Neural progenitor cell (in vitro differentiated cells): ENCODE data around the gene MARCKSL1. TPM values are rescaled to one million over a fixed set of nuclear protein-coding genes. Genes with fewer than 3 reads are reported as not detected.

Source experiments
- DNase-seq: peaks from one replicate; pipeline ENCODE4 v3.0.0-alpha.2; 2016; ENCODE audit warnings: low spot score
- H2AFZ ChIP-seq: fragments of 200-600 bp; sonication (generic); replicated peaks from 2 replicates; pipeline ENCODE4 v1.6.1; 2016; ENCODE audit warnings: antibody characterized with exemption
- H3F3A ChIP-seq: fragments of 200-600 bp; sonication (generic); 2 replicates; pipeline ENCODE4 v1.6.1; 2016; ENCODE audit warnings: antibody characterized with exemption, low read depth
- H3K27ac ChIP-seq: fragments of 200-600 bp; sonication (generic); 2 replicates; pipeline ENCODE4 v1.5.1; 2016; ENCODE audit warnings: mild to moderate bottlenecking
- H3K27me3 ChIP-seq: fragments of 200-600 bp; sonication (generic); 2 replicates; pipeline ENCODE4 v1.6.1; 2016; ENCODE audit warnings: mild to moderate bottlenecking, moderate library complexity
- H3K36me3 ChIP-seq: fragments of 200-600 bp; sonication (generic); 2 replicates; pipeline ENCODE4 v1.5.1; 2016
- H3K4me1 ChIP-seq: fragments of 200-600 bp; sonication (generic); 2 replicates; pipeline ENCODE4 v1.6.1; 2016; ENCODE audit warnings: mixed run types
- H3K4me2 ChIP-seq: fragments of 200-600 bp; sonication (generic); 2 replicates; pipeline ENCODE4 v1.6.1; 2016
- H3K4me3 ChIP-seq: fragments of 200-600 bp; sonication (generic); 2 replicates; pipeline ENCODE4 v1.5.1; 2016
- H3K79me2 ChIP-seq: fragments of 200-600 bp; sonication (generic); 2 replicates; pipeline ENCODE4 v1.6.1; 2016; ENCODE audit warnings: low read depth
- H3K9ac ChIP-seq: fragments of 200-600 bp; sonication (generic); 2 replicates; pipeline ENCODE4 v1.6.1; 2016
- H3K9me3 ChIP-seq: fragments of 200-600 bp; sonication (generic); 2 replicates; pipeline ENCODE4 v1.5.1; 2016; ENCODE audit warnings: low read depth
- H4K20me1 ChIP-seq: fragments of 200-600 bp; sonication (generic); 2 replicates; pipeline ENCODE4 v1.6.1; 2016; ENCODE audit warnings: low read depth
- H3K27ac Mint-ChIP-seq: 3 replicates; pipeline ENCODE4 v1.8.0; 2021; ENCODE audit warnings: mixed read lengths
- H3K27me3 Mint-ChIP-seq: 2 replicates; pipeline ENCODE4 v1.8.0; 2022; ENCODE audit warnings: low read depth, mild to moderate bottlenecking, inconsistent platforms, moderate library complexity, mixed read lengths; ENCODE audit not compliant: insufficient read depth
- H3K36me3 Mint-ChIP-seq: 3 replicates; pipeline ENCODE4 v1.8.0; 2021; ENCODE audit warnings: mixed read lengths
- H3K4me1 Mint-ChIP-seq: 3 replicates; pipeline ENCODE4 v1.8.0; 2021; ENCODE audit warnings: mixed read lengths
- H3K4me3 Mint-ChIP-seq: 3 replicates; pipeline ENCODE4 v1.8.0; 2021; ENCODE audit warnings: mild to moderate bottlenecking, moderate library complexity, mixed read lengths
- H3K9me3 Mint-ChIP-seq: 3 replicates; pipeline ENCODE4 v1.8.0; 2020; ENCODE audit warnings: mixed read lengths
- CTCF ChIP-seq: fragments of 200-600 bp; sonication (generic); IDR thresholded peaks from 2 replicates; pipeline ENCODE4 v1.5.1; 2017; ENCODE audit warnings: antibody characterized with exemption, mild to moderate bottlenecking
- EZH2 ChIP-seq: fragments of 200-600 bp; sonication (generic); IDR thresholded peaks from 2 replicates; pipeline ENCODE4 v1.6.1; 2017; ENCODE audit warnings: antibody characterized with exemption, mild to moderate bottlenecking, moderate library complexity
- EZH2phosphoT487 ChIP-seq: fragments of 200-600 bp; sonication (generic); IDR thresholded peaks from 2 replicates; pipeline ENCODE4 v1.6.1; 2017; ENCODE audit warnings: antibody characterized with exemption
- total RNA-seq: library from RNA; depleted of rRNA; stranded (reverse); fragments of >200 nt; gene quantifications from 2 replicates; pipeline ENCODE4 v1.2.3, GENCODE V29; 2015; ENCODE audit warnings: low replicate concordance

MARCKSL1 gene
- total RNA-seq, 1 donor from 2014 or later, result 258 TPM

DNA sequence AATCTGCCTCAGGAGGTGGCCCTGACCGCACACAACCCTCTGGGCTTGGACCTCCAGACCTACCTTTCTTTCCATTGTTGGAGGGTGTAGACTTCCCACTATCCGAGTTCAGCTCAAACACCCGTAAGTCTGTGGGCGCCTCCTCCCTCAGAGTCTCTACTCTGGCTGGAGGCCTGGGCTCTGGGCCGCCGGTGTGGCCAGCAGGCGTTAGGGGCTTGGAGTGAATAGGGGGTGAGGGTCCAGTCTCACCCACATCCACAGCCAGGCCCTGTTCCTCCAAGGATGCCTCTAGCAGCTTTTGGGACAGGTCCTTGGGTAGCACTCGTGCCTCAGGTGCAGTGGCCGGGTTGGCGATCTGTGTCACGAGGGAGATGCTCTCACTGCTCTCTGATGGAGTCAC, 40.2 kb upstream of the MARCKSL1 start:
- no peak overlapping the region for H2AFZ ChIP-seq
- no peak overlapping the region for H3K4me2 ChIP-seq
- peaks cover under 1% of the 10 kb centered on the region for H3K36me3 ChIP-seq
- no peak overlapping the region for H3K27ac ChIP-seq
- no peak overlapping the region for H3K27ac Mint-ChIP-seq
- TF ChIP-seq CTCF (no peak), EZH2phosphoT487 (no peak), EZH2 (no peak)
- H4K20me1 ChIP-seq, result no peaks in the 10 kb centered on the region
- no peaks in the 10 kb centered on the region for H3K9me3 ChIP-seq
- no peaks in the 10 kb centered on the region for H3K79me2 ChIP-seq
- H3K4me3 Mint-ChIP-seq, result no peak overlapping the region
- peaks cover 14% of the 10 kb centered on the region for H3K4me1 Mint-ChIP-seq
- no peaks in the 10 kb centered on the region for H3K4me1 ChIP-seq
- no peak for DNase-seq
- no peak overlapping the region for H3K9ac ChIP-seq
- no peaks in the 10 kb centered on the region for H3K27me3 ChIP-seq
- H3K36me3 Mint-ChIP-seq, result peaks cover 28% of the 10 kb centered on the region
- no peaks in the 10 kb centered on the region for H3K9me3 Mint-ChIP-seq
- no peaks in the 10 kb centered on the region for H3F3A ChIP-seq
- H3K4me3 ChIP-seq, result no peak overlapping the region
- peaks cover 9% of the 10 kb centered on the region for H3K27me3 Mint-ChIP-seq

GRCh38 chr1:32373996-32374592, 38.1 kb upstream of the MARCKSL1 start:
- Mint-ChIP-seq H3K27ac (no peak overlapping the region), H3K27me3 (peaks cover 15% of the 10 kb centered on the region), H3K9me3 (no peaks in the 10 kb centered on the region), H3K4me3 (no peak overlapping the region), H3K4me1 (no peaks in the 10 kb centered on the region), H3K36me3 (peaks cover 21% of the 10 kb centered on the region)
- Histone ChIP-seq H4K20me1 (no peaks in the 10 kb centered on the region), H3K4me2 (no peak overlapping the region), H3K79me2 (no peaks in the 10 kb centered on the region), H3K27ac (no peak overlapping the region), H3K27me3 (no peaks in the 10 kb centered on the region), H3K9me3 (no peaks in the 10 kb centered on the region), H3K4me1 (no peaks in the 10 kb centered on the region), H3K9ac (no peak overlapping the region), H3K4me3 (no peak overlapping the region), H2AFZ (no peak overlapping the region), H3K36me3 (no peaks in the 10 kb centered on the region), H3F3A (no peaks in the 10 kb centered on the region)
- no peak for DNase-seq
- TF ChIP-seq CTCF (no peak), EZH2phosphoT487 (no peak), EZH2 (no peak)

DNA sequence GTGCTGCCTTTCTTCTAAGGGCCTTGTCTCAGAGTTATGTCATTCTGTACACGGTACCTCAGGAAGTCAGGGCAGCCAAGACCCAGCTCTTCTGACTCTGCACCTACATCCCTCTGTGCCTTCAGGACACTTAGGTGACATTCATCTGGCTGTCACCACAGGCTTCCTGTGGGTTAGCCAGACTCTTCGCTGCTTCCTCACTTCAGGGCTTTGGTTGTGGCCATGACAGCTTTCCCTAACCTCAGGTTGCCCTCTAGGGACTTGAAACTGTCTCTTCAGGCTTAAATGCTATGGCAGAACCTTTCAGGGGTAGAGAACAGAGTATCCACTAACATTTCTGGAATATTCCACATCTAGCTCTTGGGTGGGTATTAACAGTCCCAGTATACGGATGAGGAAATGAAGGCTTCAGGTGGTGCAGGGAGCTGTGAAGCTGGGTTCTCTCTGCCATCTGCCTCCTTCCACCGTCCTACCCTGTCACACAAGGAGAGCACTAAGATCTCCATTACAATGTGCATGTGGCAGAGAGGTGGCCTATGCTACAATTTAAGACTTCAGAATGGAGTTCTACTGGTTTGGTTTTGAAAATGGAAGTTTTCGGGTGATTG, 36.2 kb upstream of the MARCKSL1 start:
- Mint-ChIP-seq H3K36me3 (peaks cover 12% of the 10 kb centered on the region), H3K9me3 (no peaks in the 10 kb centered on the region), H3K4me3 (no peak overlapping the region), H3K4me1 (no peaks in the 10 kb centered on the region), H3K27me3 (peaks cover 15% of the 10 kb centered on the region), H3K27ac (no peak overlapping the region)
- Histone ChIP-seq H3K27ac (no peak overlapping the region), H3K9me3 (no peaks in the 10 kb centered on the region), H3K36me3 (no peaks in the 10 kb centered on the region), H3K4me1 (no peaks in the 10 kb centered on the region), H3K79me2 (no peaks in the 10 kb centered on the region), H3K4me2 (no peak overlapping the region), H3F3A (no peaks in the 10 kb centered on the region), H3K27me3 (no peaks in the 10 kb centered on the region), H3K9ac (no peak overlapping the region), H4K20me1 (no peaks in the 10 kb centered on the region), H3K4me3 (no peak overlapping the region), H2AFZ (no peak overlapping the region)
- TF ChIP-seq CTCF (no peak), EZH2phosphoT487 (no peak), EZH2 (no peak)
- DNase-seq, result no peak
